Amniotic stem cell (primary cell): ENCODE results near the gene RAP2C.
A peak's percentile ranks its signal among the peaks of the same experiment; 100 is the strongest.

Source experiments
- DNase-seq: peaks from one replicate; lab custom pipeline; 2025; lab: John Stamatoyannopoulos, UW

RAP2C gene

DNA sequence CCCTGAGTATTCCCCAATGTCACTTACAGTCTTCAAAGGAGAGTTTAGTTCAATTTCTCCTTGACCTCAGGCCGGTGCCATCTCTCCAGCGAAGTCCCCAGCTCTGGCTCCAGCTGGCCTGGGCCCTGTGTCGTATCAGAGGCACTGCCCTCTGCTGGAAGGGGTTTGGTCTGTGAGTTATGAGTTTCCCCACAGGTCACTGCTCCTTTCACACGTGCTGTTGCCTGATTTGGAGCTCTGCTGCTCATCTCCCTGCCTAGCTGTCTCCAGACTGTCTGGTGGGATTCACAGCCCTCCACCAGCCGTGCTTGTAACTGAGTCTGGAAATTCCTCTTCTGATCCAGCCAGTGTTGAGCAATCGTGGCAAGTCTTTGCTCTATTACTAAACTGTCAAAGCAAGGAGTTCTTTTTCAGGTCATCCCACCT lies at the start of gene RAP2C:
Gene RAP2C (minus strand): TSS at position 105 of the 426 bp plus-strand sequence. CDS start 2,179 bp downstream, outside the sequence.
- peak; percentile 4 for DNase-seq

DNA sequence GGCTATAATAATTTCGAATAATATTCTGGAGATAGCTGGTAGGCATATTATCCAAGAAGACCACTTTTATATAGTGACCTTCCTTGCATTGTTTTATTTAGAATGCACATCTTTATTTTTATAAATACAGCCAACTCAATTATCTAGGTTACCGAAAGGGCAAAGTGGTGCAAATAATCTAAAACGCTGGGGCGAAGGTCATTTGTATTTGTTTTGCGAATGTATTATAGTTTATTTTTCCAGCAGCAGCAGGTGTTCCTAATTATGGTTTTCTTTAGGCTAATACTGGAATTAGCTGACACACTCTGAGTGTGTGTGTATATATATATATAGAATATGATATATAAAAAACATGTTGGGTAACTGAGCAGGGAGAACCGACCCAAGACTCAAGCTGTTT lies 48.1 kb upstream of the RAP2C start:
- DNase-seq, result no peak

DNA sequence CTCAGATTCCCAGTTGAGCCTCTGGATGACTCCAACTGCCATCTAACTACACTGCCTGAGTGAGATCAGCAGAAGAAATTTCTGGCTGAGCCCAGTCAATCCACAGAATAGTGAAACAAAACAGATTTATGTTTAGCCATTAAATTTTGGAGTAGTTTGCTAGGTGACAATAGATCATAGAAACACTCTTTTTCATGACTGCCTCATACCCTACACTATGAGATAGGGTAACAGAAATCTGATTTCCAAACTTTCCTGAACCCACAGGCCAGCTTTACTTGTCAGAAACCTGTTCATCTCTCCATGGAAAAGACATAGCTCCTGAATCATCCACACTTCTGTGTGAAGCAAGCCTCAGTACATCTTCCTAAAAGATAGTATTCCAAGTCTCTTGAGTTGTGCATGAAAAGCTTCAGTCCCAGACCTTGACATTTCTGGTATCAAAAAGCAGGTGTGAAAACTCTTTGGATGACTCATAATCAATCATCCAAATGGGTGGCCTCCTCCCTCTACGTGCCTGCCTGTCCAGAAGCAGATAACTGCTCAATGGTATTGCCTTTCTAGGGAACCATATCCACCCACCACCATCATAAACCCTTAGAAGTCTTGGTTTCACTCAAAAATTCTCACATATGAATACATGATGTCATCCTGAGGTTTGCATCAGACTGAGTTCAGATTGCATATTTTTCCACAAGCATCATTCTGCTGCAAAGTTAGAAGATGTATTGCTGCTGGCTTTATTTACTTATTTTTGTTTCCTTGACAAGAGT lies 47.5 kb upstream of the RAP2C start:
- DNase-seq, result peak; percentile 7

DNA sequence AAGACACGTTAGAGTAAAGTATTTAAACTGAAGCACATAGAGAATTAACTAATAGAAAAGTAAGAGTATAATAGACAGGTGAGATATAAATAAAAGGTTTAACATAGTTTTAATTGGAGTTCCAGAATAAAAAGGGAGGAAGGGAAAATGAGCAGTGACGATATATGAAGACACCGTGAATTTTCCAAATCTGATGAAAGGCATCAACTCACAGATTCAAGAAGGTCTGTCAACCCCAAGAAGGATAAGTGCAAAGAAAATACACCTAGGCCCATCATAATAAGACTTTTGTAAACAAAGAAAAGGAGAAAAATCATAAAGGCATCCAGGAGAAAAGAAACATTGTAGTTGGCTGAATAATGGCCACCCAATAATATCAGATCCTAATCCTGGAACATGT lies 43.9 kb upstream of the RAP2C start:
- DNase-seq, result no peak

DNA sequence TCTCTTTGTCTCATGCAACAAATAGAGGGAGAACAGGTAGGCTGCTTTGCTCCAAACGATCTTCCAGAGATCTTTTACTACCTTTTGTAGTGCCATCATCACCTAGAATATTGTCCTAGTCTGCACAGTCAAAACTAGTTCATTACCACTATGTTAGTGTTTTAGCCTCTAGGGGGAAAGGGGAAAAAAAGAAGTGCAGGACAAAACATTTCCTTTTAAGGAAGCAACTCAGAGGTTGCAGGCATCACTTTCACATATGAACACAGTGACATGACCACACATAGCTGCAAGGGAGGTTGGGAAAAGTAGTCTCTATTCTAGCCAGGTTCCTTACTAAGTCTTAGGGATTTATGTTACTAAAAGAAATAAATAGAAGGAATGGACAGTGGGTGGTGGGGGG lies 39.3 kb upstream of the RAP2C start:
- no peak for DNase-seq

DNA sequence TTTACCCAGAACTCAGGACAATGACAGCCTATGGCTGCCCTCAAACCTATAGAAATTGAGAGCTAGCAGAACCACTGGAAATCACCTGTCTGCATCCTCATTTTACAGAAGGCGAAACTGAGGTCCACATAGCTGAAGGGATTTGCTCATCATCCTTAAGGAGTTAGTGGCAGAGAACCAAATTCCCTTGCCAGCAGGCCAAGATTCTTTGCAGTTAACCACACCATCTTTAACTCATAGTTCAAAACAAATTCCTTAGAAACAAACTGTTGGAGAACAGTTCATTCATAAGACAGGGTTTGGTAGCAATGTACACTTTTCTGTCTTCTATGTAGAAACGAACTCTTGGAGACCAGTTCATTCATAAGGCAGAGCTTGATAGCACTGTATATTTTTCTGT lies 37.9 kb upstream of the RAP2C start:
- no peak for DNase-seq

DNA sequence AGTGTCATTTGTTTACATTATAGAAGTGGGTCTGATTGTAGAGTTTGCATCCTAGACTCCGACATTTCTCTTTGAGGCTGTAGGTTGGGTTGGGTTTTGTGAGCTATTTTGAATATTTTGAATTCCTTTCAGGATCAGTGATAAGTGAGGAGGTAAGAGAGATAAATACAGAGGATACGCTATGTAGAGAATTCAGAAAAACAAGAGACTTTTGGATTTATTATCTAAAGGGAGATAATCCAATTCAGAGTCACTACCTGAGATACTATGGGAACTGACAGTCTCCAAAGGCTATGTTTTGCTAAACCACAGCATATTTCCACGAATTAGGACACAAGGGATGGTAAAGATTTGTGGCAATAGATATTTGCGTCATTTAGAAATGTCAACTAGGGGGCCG lies 16.9 kb upstream of the RAP2C start:
- DNase-seq, result no peak

DNA sequence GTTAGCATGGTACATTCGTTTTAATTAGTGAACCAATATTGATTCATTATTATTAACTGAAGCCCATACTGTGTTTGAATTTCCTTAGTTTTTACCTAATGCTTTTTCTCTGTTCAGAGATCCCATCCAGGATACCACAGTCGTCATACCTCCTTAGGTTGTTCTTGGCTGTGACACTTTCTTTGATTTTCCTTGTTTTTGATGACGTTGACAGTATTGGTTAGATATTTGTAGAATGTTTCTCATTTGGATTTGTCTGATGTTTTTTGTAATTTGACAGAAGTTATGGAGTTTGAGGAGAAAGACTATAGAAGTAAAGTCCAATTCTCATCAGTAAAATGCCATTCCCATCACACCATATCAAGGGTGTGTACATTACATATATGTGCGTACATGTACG lies 16.2 kb upstream of the RAP2C start:
- DNase-seq, result no peak

DNA sequence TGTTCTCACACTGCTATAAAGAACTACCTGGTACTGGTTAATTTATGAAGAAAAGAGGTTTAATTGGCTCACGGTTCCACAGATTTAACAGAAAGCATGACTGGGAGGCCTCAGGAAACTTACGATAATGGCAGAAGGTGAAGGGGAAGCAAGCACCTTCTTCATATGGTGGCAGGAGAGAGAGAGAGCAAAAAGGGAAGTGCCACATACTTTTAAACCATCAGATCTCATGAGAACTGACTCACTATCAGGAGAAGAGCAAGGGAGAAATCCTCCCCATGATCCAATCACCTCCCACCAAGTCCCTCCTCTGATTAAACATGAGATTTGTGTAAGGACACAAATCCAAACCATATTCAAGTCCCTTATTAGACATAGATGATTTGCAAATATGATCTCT lies 12.3 kb upstream of the RAP2C start:
- no peak for DNase-seq

DNA sequence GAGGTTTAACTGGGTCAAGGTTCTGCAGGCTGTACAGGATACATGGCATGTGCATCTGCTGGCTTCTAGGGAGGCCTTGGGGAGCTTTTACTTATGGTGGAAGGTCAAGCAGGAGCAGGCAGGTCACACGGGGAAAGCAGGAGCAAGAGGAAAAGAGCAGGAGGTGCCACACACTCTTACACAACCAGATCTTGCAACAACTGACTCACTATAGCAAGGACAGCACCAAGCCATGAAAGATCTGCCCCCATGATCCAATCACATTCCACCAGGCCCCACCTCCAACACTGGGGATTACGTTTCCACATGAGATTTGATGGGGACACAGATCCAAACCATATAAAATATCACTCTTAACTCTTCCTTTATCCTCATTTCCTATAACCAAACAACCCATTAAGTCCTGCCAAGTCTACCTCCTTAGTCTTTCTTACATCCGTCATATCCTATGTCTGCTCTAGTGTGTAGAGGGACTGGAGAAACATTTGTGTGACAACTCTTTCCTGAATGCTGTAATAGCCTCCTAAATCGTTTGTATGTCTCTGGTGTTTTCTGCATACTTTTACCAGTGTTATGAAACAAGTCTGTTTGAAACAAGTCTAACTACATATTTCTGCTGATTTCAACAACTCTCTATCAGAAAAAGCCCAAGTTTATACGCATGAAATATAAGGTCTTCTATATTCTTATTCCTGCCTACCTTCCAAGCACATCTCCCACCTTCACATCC lies 8.3 kb upstream of the RAP2C start:
- DNase-seq, result no peak

DNA sequence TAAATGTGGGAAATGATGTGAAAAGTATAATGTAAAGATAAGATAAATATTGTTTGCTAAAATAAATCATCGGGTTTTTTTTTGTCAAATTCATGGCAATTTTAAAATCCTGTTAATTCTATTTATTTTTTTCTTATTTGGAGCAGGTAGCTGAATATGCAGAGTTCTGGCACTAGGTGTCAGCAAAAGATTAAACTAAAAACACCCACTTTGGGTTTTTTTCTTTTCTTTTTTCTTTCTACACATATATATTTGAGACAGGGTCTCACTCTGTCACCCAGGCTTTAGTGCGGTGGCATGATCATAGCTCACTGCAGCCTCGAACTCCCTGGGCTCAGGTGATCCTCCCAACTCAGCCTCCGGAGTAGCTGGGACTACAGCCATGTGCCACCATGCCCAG lies 6.9 kb upstream of the RAP2C start:
- no peak for DNase-seq

DNA sequence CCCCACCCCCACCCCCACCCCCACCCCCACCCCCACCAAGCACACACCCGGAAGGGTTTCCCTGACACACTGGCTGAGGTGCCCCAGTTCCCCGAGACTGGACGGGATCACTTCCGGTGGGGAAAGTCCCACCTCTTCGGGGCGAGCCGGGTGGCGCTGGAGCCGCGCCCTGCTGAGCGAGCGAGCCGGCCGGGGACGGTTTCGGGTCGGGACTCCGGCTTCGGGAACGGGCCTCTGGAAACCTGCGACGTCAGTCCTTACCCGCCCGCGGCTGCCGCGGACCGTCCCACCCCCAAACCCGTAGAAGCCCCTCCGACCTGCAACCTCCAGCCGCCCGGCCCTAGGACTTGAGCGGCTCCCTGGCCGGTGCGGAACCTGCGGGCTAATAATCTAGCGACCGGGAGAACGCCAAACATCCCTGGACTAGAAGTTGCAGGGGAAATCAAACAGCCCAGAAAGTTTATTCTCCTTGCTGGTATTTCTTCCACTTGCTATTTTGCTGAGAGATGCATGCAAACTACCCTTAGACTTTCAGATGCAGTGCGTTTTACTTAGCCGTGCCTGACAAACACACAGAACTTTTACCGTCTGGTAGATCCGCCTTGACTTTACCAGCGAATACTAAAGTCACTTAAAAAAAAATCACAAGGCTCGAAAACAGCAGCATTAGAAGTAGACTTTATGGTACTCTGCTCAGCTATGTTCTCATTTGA lies 991 bp downstream of the RAP2C start:
- peak; percentile 73 for DNase-seq

DNA sequence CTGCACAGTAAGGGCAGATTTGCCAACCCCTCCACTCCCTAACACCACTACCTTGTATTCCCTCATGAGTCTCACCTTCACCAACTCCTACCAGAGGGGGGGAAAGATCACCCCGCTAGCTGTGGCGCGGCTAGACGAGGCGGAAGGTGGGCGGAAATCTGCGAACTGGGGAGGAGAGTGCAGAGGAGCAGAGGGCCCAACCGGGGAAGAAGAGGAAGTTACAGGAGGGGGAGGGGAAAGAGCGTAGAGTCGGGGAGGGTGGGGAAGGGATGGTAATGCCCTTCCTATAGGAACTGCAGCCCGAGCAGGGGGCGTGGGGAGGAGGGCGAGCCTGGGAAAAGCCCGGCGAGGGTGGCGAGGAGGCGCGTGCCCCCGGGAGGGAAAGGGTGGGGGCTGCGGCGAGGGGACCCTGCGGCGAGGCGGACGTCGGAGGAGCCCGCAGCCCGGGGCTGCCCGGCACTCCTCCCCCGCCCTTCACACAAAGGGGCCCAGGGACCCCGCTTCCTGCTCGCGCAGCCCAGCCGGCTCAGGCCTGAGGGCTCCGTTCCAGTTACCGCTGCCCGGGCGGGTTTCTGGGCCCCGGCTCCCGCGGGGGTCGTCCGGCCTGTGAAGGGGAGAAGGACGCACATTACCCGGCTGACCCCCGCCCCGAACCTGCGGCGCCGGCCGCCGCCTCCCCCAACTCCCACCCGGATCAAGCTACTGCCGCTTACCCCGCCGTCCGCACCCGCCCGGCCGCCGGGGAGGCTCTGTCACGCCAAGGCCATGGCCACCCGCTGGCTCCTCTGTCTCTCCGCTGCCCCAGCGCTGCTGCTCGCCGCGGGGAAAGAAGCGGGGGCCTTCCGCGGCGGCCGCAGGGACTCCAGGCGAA lies 1.8 kb downstream of the RAP2C start:
- peak; percentile 24 for DNase-seq

DNA sequence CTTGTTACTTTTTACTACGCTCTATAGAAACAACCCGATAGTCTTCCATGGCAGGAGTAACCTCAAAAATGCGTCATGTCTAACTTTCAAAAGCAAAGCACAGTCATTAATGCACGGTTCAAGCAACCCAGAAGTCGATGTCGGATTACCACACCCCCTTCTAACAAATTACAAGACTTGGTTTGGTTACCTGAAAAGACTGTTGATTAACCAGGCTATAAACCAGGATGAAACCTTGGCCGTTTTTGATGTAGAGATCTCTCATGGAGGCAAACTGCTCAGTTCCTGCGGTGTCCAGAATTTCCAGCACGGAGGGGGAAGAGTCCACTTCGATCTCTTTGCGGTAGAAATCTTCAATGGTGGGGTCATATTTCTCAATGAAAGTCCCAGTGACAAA lies 2.4 kb downstream of the RAP2C start:
- DNase-seq, result no peak

DNA sequence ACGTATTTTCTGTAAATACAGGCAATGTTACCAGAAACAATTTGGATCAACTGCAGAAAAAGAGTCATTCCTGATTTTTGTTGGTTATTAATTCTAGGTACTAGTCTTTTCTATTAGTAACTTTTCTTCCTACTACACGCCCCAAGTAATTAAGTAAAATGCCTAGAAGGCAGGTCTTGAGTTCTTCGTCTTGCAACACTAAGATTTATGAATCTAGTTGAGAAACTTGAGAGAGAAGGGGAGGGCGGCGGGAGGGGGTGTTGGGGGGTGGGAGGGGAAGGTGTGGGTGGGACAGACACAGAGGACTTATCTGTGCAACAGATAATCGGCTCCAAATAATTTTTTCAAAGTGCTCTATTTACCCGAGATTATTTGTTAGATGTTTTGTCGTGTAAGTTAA lies 3.0 kb downstream of the RAP2C start:
- DNase-seq, result no peak

DNA sequence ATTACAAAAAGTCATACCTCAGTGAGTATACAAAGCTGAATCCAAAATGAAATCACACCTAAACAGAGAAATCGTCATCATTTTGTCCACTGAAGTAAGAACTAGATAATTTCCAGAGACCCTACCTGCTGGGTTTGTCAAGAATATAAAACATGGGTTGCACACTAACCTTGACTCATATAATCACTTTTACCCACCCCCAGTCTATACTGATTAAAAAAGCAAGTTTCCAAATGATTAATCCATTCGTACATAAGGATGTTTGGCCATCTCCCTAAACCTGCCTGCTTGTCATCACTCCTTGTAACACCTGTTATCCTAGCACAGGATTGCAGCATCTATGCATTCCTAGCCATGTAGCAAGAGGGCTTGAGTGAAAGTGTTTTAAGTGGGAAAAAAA lies 4.7 kb downstream of the RAP2C start:
- no peak for DNase-seq

DNA sequence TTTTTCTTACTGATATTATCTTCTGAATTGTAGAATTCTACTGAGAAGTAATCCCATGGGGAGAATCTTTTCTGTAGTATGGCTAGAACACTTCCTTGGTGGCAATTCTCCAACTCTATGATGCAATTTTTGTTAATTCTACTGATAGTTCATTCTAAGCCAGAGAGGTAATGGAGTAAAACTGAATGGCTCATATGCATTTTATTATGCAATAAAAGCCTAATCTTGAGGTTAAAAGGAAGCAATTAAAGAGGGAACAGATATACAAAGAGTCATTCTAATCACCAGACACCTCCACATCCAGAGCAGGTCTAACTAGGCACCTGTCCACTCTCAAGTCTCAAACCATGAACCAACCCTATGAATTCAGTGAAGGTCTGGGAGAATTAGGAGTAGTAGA lies 9.7 kb downstream of the RAP2C start:
- DNase-seq, result no peak

DNA sequence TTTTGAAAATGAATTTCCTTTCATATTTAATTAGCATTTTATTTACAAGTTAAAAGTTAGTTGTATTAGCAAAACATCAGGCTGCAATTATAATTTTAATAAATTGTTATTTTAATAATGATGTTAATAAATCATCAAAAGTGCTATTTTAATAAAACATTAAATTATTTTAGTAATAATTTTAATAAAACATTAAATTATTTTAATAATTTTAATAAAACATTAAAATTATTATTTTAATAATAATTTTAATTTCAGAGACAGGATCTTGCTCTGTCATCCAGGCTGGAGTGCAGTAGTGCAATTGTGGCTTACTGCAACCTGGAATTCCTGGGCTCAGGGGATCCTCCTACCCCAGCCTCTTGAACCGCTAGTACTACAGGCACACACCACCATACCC lies 10.8 kb downstream of the RAP2C start:
- DNase-seq, result no peak

DNA sequence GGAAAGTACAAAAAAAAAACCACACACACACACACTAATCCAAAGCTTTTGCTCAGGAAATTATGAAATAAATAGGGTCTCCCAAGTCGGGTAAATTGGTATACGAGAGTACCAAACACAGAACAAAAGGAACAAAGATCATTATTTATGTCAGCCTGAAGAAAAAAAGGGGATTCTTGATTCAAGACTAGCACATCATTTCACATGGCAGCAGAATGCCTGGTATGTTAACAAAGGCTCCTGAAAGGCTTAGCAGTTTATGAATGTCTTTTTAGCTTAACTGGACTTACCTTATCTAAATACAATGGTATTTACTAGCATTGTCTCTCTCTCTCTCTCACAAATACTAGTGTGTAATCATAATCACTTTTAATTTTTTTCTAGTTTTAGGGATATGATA lies 11.3 kb downstream of the RAP2C start:
- DNase-seq, result no peak

DNA sequence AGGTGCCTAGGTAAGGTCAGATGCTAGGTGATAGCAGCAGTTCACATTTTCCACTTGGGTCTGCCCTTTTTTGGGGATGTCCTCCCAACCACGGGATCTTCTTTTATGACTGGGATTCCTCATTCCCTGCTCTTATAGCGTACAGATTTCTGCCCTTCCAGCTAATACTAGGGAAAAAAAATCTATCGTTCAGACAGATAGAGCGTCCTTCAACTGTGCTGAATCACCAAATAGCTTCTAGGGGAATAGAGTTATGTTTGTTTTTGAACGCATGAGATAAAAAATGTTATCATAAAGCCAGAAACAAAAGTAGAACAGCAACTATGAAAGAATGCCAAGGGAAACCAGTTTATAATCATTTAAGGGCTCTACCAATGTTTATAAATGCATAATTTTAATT lies 13.0 kb downstream of the RAP2C start:
- no peak for DNase-seq

DNA sequence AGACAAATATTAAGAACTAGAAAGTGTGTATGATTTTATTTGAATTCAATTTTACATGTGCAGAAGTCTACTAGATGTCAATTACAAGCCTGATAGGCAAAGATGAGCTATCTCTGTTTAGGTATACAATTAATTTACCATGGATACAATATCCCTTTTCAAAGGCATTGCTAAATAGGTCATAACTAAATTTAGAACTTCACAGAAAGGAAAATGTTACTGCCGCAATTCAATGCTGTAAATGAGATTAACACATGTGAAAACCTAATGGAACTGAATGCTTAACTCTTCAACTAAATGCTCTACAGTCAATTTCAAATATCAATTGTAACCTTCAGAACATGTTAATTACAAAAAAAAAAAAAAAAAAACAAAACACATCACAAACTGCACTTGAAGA lies 14.6 kb downstream of the RAP2C start:
- no peak for DNase-seq

DNA sequence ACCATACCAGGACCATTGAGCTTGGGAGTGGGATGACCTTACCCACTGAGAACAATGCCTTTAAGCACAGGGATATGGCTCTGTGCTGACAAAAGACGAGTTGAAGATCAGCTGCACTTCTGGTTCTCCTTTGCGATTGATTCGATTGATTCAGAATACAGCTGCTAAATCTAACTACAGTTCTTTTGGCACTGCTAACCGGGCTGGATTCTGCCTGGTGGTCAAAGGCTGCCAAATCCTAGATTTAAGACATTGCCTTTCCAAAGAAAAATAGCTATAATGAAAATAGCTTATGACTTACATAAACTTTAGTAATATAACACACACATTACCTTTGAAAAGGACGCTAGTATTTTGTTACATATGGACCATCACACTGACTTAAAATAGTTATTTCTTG lies 18.3 kb downstream of the RAP2C start:
- DNase-seq, result no peak
